ENCODE data around the gene GABBR2. TPM values are rescaled to one million over a fixed set of nuclear protein-coding genes. Genes with fewer than 3 reads are reported as not detected.

The GABBR2 gene
- total RNA-seq, 2 donors from 2014 or later = 1.2 to 1.3 TPM

DNA sequence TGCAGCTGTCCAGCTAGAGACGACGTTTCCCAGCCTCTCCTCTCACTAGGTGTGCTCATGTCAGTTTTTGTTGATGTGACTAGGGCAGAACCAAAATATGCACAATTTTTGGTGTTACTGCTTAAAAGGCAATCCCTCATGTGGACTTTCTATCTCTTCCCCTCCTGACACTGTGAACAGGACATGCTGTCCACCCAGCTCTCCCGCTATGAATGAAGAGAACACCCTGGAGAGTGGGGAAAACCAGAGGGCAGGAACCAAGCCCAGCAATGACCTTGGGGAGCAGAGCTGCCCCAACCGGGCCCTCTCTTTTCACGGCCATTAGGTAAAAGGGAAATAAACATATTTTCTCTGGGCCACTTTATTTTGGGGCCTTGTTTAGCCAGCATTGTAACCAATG, 406.6 kb downstream of the GABBR2 start:
- WGBS, 2 experiments (ENCODE audit: insufficient coverage in 1 of 2, insufficient read length in 1 of 2) = 86 to 95% methylated on average over 3 to 5 of the region's 5 CpGs
- DNase-seq = no peak
- no peak overlapping the region for H3K27ac ChIP-seq (ENCODE audit: low read depth, low read length)
- peaks cover 9% of the 10 kb centered on the region for H3K27me3 ChIP-seq (ENCODE audit: control insufficient read depth, insufficient read depth, low read length, poor library complexity, severe bottlenecking)
- H3K9ac ChIP-seq (ENCODE audit: extremely low read depth, low read length, poor library complexity, severe bottlenecking) = no peak overlapping the region
- no peak overlapping the region for H3K4me3 Mint-ChIP-seq
- no peaks in the 10 kb centered on the region for H3K9me3 Mint-ChIP-seq
- H3K36me3 ChIP-seq (ENCODE audit: control insufficient read depth, insufficient read depth, low read length) = no peaks in the 10 kb centered on the region
- peaks cover 4% of the 10 kb centered on the region for H3K4me1 ChIP-seq (ENCODE audit: control insufficient read depth, insufficient read depth, low read length)
- TF ChIP-seq, protein P1, sequence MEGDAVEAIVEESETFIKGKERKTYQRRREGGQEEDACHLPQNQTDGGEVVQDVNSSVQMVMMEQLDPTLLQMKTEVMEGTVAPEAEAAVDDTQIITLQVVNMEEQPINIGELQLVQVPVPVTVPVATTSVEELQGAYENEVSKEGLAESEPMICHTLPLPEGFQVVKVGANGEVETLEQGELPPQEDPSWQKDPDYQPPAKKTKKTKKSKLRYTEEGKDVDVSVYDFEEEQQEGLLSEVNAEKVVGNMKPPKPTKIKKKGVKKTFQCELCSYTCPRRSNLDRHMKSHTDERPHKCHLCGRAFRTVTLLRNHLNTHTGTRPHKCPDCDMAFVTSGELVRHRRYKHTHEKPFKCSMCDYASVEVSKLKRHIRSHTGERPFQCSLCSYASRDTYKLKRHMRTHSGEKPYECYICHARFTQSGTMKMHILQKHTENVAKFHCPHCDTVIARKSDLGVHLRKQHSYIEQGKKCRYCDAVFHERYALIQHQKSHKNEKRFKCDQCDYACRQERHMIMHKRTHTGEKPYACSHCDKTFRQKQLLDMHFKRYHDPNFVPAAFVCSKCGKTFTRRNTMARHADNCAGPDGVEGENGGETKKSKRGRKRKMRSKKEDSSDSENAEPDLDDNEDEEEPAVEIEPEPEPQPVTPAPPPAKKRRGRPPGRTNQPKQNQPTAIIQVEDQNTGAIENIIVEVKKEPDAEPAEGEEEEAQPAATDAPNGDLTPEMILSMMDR (conservative IDR thresholded peaks at IDR 0.05) = no peak
- peaks cover 3% of the 10 kb centered on the region for H3K27me3 Mint-ChIP-seq (ENCODE audit: insufficient read depth)
- no peak overlapping the region for H3K27ac Mint-ChIP-seq
- H3K4me3 ChIP-seq (ENCODE audit: low read length) = no peak overlapping the region
- H3K4me1 Mint-ChIP-seq = peaks cover 19% of the 10 kb centered on the region
- peaks cover 9% of the 10 kb centered on the region for H3K36me3 Mint-ChIP-seq (ENCODE audit: low read depth)
- H3K9me3 ChIP-seq (ENCODE audit: control insufficient read depth, low read length) = no peaks in the 10 kb centered on the region

GRCh38 chr9:98300611-98301010, 408.1 kb downstream of the GABBR2 start:
- Mint-ChIP-seq H3K36me3 (ENCODE audit: low read depth) (peaks cover 2% of the 10 kb centered on the region), H3K27me3 (ENCODE audit: insufficient read depth) (peaks cover 3% of the 10 kb centered on the region), H3K9me3 (no peaks in the 10 kb centered on the region), H3K4me3 (no peak overlapping the region), H3K4me1 (peaks cover 19% of the 10 kb centered on the region), H3K27ac (no peak overlapping the region)
- WGBS, 2 experiments (ENCODE audit: insufficient coverage in 1 of 2, insufficient read length in 1 of 2) = 86 to 88% methylated on average over 1 to 3 of the region's 3 CpGs
- Histone ChIP-seq H3K9ac (ENCODE audit: extremely low read depth, low read length, poor library complexity, severe bottlenecking) (no peak overlapping the region), H3K27me3 (ENCODE audit: control insufficient read depth, insufficient read depth, low read length, poor library complexity, severe bottlenecking) (no peaks in the 10 kb centered on the region), H3K9me3 (ENCODE audit: control insufficient read depth, low read length) (no peaks in the 10 kb centered on the region), H3K36me3 (ENCODE audit: control insufficient read depth, insufficient read depth, low read length) (no peaks in the 10 kb centered on the region), H3K27ac (ENCODE audit: low read depth, low read length) (no peak overlapping the region), H3K4me3 (ENCODE audit: low read length) (no peak overlapping the region), H3K4me1 (ENCODE audit: control insufficient read depth, insufficient read depth, low read length) (peaks cover 4% of the 10 kb centered on the region)
- DNase-seq = no peak
- TF ChIP-seq, protein P1 (conservative IDR thresholded peaks at IDR 0.05) = peak; percentile 60

DNA sequence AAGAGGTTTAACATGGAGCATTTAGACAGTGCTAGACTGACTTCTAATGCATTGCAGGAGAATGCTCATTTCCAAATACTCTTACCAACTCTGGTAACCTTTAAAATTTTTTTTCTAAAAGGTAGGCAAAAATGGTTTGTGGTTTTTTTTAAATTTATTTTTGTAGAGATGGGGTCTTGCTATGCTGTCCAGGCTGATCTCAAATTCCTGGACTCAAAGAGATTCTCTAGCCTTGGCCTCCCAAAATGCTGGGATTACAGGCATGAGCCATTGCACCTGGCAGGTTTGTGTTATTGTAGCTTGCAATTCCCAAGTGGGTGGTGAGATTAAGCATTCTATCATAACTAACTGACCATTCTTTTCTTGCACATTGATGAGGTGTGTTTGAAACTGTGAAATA, 410.3 kb downstream of the GABBR2 start:
- H3K27me3 ChIP-seq (ENCODE audit: control insufficient read depth, insufficient read depth, low read length, poor library complexity, severe bottlenecking) = no peaks in the 10 kb centered on the region
- H3K36me3 ChIP-seq (ENCODE audit: control insufficient read depth, insufficient read depth, low read length) = no peaks in the 10 kb centered on the region
- H3K27ac ChIP-seq (ENCODE audit: low read depth, low read length) = no peak overlapping the region
- H3K9me3 Mint-ChIP-seq = no peaks in the 10 kb centered on the region
- H3K4me3 ChIP-seq (ENCODE audit: low read length) = no peak overlapping the region
- H3K4me3 Mint-ChIP-seq = no peak overlapping the region
- no peak overlapping the region for H3K27ac Mint-ChIP-seq
- TF ChIP-seq, protein P1 (conservative IDR thresholded peaks at IDR 0.05) = no peak
- peaks cover 19% of the 10 kb centered on the region for H3K4me1 Mint-ChIP-seq
- H3K4me1 ChIP-seq (ENCODE audit: control insufficient read depth, insufficient read depth, low read length) = peaks cover 4% of the 10 kb centered on the region
- peaks cover 3% of the 10 kb centered on the region for H3K27me3 Mint-ChIP-seq (ENCODE audit: insufficient read depth)
- no peak overlapping the region for H3K9ac ChIP-seq (ENCODE audit: extremely low read depth, low read length, poor library complexity, severe bottlenecking)
- H3K36me3 Mint-ChIP-seq (ENCODE audit: low read depth) = no peaks in the 10 kb centered on the region
- H3K9me3 ChIP-seq (ENCODE audit: control insufficient read depth, low read length) = no peaks in the 10 kb centered on the region
- DNase-seq = no peak
